NCI-H2107 treated with DMSO at 0.1 percent for 48 hours (cell line): ENCODE data around the gene FLYWCH1.
A peak's percentile ranks its signal among the peaks of the same experiment; 100 is the strongest.

Experiments
- DNase-seq: peaks from one replicate; lab custom pipeline; 2025; ENCODE audit not compliant: unreplicated experiment; lab: John Stamatoyannopoulos, UW

The FLYWCH1 gene

DNA sequence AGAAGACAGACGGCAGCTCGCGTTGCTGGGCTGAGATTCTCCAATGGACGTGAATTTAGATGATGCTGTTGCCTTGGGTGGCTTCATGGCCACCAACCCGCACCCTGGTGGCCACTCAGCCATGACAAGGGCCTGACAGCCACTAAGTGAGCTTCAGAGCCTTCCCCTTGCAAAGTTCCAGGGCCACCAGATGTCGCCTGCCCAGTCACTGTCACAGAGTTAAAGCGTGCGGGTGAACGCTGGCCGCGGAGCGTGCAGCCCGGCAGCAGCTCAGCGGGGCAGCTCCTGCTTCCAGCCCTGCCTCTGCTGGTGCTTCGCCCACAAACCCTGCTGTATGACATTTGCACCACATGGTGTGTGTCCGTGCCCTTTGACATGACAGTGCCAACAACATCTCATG lies 39.0 kb downstream of the FLYWCH1 start:
- no peak for DNase-seq

DNA sequence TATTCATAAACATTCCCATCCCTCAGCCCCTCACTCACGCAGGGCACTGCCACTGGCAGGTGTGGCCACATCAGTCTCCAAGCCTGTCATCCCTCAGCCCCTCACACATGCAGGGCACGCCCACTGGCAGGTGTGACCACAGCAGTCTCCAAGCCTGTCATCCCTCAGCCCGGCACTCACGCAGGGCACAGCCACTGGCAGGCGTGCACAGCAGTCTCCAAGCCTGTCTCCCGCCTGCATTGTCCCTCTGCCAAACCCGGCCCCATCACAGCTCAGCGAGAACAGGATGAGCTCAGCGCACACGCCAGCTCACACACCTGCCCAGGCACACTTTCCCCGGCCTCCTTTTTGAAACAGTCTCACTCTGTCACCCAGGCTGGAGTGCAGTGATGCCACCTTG lies 40.9 kb downstream of the FLYWCH1 start:
- peak; percentile 68 for DNase-seq

DNA sequence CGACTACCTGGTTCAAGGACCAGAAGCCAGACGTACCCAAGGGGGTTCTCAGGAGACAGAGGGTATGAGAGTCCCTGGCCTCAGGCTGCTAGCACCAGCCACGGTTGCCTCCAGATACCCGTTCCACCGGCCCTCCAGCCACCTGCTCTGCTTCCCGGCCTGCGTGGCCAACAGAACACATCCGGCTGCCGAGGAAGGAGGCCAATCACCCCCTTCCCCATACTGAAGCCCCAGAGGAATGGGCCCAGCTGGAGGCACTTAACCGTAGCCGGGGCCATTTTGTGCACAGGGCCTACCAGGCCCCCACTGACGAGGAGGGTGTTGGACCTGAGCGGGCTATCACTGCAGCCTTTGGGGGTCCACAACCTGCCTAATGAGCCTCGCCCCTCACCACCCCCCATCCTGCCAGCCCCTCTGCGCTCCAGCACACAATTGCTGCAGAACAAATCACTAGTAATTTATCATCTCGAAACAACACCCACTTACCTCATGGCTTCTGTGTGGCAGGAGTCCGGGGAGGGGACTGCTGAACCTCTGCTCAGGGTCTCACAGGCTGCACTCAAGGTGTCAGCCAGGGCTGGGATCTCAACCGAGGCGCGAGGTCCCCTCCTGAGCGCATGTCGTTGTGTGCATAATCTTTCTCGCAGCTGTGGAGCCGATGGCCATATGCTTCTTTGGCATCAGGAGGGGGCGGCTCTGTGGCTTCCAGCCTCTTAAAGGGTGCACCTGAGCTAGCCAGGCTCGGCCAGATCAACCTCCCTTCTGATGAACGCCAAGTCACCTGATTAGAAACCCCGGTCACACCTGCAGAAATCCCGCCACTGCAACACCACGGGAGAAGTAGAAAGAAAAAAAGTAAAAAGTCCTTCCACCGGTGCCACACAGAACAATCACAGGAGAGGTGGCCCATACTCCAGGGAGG lies 42.2 kb downstream of the FLYWCH1 start:
- DNase-seq = peak; percentile 59

DNA sequence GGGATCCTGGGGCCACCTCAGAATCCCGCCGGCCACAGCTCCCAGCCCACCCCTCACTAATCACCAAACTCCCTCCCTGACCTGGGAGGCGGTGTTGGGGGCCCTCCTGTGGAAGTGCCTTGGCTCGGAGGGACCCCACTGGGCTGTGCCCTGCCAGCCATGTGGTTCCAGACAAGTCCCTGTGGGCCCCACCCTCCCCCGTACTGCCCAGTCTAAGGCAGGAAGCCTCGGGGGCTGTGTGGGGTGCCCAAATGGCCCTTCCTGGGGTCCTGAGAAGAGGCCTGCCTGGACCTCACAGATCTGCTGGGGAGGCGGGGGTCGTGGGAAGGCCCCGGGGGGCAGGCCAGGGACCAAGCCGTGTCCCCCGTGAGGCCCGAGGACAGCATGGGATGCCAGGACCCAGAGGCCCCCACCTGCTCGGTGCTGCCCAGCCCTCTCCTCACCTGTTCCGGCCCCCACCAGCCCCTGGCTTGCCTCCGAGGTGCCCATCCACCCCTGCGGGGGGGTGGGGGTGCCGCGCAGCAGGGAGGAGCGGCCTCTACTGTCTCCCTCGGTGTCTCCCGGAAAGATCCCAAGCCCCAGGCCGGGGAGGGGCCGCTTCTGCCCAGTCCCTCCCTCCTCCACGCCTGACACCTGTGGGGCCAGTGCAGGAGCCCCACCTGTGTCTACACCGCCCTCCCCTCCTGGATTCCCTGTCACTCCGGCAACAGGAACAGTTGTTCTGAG lies 43.1 kb downstream of the FLYWCH1 start:
- DNase-seq = no peak

DNA sequence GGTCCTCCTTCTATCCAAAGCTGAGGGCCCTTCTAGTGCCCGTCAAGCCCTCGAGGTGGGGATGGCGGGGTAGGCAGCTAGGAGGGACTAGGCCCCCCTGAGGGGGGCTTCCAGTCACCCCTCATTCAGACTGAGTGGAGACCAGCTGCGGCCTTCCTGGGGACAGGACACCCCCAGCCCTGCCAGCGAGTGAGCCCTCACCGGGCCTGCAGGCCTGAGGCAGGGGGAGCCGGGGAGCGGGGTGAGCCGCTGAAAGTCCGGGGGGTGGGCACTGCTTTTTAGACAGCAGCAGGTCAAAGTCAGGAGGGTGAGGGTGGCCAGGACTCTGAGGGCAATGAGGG lies 43.7 kb downstream of the FLYWCH1 start:
- DNase-seq = no peak

DNA sequence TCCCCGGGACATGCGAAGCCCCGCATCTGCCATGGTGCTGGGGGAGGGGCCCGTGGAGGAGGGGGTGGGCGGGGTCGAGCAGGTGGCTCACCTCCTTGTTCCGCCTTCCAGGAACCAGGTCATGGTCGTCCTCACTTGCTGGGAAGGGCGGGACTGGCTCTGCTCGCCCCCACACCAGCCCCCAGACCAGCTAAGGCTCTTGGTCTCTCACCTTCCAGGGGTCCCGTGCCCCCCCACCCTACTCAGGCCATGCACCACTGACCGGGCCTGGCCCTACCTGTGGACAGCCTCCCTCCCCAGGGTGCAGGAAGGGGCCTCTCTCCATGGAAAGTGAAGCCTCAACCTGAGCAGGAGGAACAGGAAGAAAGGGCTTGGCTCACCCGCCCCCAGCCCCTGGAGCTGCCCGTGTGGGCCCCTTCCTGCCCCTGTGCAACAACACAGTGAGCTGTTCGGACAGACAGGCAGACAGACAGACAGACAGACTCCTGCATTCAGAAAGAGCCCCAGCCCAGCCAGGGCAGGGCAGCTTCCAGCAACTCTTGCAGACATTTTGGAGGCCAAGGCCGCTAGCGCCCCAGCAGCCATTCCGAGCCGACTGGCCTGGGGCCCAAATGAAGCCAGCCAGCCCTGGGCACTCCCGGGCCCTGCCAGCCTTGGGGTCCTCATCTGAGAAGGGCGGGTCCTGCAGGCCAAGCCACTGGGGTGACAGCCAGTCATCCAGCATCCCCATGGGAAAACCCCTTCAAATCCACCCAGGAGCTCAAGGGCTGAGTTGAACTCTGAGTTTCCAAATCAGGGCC lies 44.2 kb downstream of the FLYWCH1 start:
- DNase-seq = no peak

DNA sequence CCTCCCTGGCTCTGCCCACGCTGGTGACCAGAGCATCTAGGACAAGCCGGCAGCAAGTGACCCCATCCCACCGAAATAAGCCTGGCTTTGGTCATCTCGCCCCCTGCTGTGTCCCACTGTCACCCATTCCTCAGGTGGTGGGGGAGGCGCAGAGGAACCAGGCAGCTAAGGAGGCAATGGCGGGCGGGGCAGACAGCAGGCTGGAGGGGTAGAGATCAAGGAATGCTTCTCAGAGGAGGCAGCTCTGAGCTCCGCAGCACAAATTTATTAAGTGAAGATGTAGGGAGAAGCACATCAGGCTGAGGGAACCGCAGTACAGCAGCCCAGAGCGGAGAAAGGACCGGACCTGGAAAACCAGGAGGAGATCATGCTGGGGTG lies 44.8 kb downstream of the FLYWCH1 start:
- DNase-seq = no peak

DNA sequence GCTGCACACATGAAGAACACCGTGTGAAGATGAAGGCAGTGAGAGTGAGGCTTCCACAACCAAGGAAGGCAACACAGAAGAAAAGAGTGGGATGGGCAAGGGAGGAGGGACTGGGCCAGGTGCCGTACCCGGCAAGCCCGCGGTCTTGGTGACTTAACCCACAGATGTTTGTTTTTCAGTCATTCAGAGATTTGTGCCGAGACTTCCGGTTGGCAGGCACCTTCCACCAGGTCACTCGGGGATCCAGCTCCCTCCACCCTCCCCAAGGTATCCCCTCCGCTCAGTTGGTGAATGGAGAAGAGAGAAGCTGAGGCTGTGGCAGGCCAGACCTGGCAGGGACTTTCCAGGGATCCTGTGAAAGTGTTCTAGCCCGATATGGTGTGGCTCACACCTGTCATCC lies 47.5 kb downstream of the FLYWCH1 start:
- no peak for DNase-seq

DNA sequence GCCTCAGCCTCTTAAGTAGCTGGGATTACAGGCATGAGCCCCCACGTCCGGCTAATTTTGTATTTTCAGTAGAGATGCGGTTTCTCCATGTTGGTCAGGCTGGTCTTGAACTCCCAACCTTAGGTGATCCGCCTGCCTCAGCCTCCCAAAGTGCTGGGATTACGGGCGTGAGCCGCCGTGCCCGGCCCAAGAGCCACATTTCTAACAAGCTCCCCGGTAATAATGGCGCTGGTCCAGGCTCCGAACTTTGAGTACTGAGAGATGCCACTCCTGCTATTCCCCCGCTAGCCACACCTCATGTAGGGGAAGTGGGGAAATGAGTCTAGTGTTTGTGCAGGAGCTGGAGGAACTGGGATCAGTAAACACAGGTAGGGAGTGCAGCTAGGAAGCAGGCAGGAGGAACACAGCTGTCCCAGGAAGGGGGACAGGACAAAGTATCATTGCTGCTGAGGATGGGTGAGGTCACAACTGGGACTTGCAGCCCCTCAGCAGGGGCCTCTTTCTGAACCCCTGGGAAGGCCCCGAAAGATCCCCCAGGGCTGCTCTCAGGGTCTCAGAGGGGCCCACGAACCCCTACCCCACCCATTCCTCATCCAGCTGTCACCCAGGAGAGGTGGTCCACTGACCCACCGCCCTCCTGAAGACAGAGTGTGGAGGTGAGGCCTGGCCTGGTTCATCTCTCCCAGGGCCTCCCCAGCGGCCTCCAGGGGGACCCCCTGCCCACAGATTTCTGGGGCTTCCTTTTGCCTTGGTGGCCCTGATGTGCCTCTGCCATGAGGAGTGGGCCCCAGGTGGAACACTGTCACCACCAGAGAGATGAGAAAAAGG lies 48.7 kb downstream of the FLYWCH1 start:
- no peak for DNase-seq

DNA sequence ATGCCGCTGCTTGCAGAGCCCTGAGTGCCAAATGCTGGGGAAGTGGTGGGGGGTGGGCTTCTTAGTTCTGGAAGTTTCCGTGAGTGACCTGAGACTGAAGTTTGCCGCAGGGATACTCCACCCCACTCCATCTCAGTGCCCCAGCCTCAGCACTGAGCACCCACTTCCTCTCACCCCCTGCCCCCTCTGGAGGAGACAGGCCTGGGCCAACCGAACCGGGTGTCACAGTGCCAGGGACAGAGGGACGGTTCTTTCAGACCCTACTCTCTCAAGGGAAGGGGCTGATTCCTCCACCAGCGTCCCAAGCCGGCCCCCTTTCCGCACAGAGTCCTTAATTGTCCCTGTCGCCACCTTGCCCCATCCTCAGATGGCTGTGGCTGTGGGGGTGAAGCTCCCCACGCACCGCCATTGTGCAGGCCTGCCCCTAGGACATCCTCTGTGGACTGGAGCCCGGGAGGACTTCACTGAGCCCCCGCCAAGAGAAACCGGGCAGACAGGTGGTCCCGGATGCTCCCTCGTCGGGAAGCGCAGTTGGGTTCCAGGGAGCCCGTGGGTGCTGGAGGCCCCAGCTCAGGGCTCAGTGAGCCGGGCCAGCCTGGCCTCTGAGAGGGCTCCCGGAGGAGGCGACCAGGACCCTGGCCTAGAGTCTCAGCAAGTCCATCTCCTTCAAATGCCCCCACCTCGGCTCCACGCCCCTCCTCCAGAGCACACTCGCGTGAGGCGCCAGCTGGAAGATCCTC lies 50.8 kb downstream of the FLYWCH1 start:
- no peak for DNase-seq

DNA sequence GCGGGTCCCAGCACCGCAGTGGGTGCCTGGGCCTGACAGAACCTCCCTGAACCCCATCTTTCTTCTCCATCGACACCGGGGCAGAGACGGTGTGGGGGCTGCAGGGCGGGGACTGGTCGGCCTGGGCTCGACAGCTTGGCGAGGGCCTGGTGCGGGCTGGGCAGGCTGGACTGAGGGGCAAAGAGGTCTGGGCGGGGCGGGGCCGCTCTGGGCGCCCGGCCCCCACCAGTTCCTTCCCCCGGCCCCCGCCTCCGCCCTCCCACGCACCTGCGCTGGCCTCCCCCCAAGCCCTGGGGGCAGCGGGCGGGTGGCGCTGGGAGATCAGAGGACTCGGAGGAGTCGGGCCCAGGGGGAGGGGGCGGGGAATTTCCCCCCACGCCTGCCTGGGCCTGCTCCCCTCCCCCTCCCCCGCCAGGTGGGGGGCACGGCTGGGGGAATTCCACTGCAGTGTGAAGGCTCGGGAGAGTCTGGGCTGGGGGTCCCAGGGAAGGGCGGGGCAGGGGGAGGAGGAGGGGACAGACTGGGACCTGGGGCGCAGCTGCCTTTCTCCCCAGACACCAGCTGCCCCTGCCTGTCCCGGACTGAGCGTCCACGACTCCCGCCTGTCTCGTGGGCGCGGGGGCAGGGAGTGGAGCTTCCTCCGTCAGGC lies 51.5 kb downstream of the FLYWCH1 start:
- no peak for DNase-seq

DNA sequence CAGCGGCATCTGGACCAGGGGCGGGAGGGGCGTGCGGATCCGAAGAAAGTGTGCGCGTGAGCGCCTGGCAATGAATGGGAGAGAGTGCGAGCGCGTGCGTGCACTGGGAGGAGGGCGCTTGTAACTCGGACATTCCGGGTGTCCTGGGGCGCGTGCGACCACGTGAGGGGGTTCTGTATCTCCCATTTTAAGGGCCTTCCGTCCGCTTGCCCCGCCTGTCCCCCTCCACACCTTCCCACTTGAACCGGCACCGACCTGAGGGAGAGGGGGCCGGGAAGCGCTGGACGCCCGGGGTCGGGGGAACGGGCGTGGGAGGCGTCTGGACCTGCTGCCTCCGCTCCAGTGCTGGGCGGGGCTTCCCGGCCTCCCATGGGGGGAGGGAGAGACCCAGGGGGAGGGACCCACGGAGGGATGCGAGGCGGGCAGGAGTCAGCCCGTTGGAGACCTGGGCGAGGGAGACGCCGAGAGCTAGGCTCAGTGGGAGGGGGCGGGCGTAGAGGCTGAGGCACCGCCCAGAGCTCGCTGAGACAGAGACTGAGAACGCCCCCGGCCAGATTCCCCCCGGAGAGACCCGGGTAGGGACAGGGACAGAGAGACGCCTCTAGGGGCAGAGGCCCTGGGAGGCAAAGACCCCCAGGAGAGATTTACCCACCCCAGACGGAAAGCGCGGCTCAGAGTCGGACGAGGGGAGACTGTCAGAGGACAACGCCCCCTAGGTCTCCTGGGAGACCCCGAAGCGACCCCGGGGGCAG lies 52.2 kb downstream of the FLYWCH1 start, which contains the start of gene KREMEN2:
Gene KREMEN2, plus strand, starts transcription at position 553 of the 752 bp plus-strand sequence. CDS start 246 bp downstream, outside the sequence.
- peak; percentile 30 for DNase-seq

DNA sequence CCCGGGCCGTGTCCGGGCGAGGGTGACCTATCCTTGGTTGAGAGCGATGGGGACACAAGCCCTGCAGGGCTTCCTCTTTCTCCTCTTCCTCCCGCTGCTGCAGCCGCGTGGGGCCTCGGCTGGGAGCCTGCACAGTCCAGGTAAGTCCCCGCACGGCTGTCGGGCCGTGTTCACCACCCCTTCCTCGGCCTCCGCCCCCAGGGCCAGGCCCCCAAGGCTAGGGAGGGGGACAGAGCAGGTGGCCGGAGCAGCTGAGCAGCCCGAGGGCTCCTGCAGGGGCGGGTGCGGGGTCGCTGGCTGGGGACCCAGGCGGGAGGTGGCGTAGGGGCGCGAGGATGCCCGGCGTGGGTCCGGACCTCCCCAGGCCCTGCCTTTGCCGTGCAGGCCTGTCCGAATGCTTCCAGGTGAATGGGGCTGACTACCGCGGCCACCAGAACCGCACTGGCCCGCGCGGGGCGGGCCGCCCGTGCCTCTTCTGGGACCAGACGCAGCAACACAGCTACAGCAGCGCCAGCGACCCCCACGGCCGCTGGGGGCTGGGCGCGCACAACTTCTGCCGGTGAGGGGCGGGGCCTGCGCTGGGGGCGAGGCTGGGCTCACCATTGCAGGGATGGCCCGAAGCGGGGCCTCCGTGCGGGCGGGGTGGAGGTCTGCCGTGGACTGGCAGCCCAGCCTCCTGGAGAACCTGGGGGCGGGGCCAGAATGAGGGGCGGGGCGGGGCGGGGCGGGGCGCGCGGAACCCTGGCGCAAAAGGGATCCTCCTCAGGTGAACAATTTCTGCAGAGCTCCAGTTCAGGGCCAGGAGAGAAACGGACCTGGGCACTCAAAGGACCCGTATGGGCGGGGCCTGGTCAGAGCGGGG lies 53.0 kb downstream of the FLYWCH1 start:
- DNase-seq = no peak

DNA sequence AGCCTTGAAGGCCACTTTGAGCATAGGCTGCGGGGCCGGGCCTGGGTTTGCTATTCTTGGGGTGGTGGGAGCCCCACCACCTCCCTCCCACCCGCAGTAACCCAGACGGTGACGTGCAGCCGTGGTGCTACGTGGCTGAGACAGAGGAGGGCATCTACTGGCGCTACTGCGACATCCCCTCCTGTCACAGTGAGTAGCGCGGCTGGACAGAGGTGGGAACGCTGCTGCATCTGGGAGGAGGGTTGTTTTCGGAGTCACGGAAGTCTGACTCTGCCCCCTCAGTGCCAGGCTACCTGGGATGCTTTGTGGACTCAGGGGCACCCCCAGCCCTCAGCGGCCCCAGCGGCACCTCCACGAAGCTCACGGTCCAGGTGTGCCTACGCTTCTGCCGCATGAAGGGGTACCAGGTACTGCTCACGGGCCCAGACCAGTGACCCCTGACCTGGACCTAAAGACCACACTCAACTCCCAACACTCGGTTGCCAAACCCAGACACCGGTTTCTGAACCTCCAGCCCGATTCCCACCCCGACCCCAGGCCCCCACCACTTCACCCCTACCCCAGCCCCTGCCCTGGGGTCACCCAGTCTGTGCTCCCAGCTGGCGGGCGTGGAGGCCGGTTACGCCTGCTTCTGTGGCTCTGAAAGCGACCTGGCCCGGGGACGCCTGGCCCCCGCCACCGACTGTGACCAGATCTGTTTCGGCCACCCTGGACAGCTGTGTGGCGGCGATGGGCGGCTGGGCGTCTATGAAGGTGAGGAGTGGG lies 54.5 kb downstream of the FLYWCH1 start:
- no peak for DNase-seq

DNA sequence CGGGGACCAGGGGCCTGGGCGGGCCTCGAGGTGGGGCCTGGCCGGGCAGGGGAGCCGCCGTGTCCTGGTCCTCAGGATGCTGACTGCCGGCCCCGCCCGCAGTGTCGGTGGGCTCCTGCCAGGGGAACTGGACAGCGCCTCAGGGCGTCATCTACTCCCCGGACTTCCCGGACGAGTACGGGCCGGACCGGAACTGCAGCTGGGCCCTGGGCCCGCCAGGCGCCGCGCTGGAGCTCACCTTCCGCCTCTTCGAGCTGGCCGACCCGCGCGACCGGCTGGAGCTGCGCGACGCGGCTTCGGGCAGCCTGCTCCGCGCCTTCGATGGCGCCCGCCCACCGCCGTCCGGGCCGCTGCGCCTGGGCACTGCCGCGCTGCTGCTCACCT lies 55.1 kb downstream of the FLYWCH1 start:
- DNase-seq = no peak

DNA sequence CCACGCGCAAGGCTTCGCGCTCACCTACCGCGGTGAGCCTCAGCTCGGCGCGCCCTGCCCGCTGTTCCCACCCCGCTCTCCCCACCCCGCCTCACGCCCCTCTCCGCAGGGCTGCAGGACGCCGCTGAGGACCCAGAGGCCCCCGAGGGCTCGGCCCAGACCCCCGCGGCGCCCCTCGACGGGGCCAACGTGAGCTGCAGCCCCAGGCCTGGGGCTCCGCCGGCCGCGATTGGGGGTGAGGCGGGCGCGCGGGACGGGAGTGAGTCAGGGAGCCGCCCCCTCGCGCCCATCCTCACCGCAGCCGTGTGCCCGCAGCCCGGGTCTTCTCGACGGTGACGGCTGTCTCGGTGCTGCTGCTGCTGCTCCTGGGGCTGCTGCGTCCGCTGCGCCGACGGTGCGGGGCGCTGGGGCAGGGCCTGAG lies 55.5 kb downstream of the FLYWCH1 start:
- DNase-seq = no peak

DNA sequence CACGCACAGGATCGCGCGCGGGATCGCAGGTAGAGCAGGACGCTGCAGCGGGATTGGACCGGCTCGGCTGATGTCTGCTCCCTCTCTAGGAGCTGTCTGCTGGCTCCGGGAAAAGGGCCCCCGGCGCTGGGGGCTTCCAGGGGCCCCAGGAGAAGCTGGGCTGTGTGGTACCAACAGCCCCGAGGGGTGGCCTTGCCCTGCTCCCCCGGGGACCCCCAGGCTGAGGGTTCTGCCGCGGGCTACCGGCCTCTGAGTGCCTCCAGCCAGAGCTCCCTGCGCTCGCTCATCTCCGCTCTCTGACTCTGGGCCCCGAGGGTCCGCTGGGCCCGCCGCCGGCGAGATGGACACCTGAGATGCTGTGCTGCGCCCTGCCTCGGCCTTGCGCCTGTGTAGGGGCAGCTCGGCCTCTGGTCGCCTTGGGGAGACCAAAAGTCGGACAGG lies 56.0 kb downstream of the FLYWCH1 start:
- no peak for DNase-seq
